Chondrocyte (in vitro differentiated cells): ENCODE data around the gene CFAP45. TPM values are rescaled to one million over a fixed set of nuclear protein-coding genes. Genes with fewer than 3 reads are reported as not detected.
A peak's percentile ranks its signal among the peaks of the same experiment; 100 is the strongest.

Experiments used
- DNase-seq: peaks from one replicate; pipeline ENCODE4 v3.0.0; 2021; ENCODE audit warnings: mixed read lengths, low spot score
- H3K27ac Mint-ChIP-seq: one replicate; pipeline ENCODE4 v1.8.0; 2021; ENCODE audit warnings: mild to moderate bottlenecking, moderate library complexity, mixed read lengths; ENCODE audit not compliant: unreplicated experiment
- H3K27me3 Mint-ChIP-seq: 2 replicates; pipeline ENCODE4 v1.8.0; 2021; ENCODE audit warnings: low read depth, mixed read lengths
- H3K36me3 Mint-ChIP-seq: 2 replicates; pipeline ENCODE4 v1.8.0; 2021; ENCODE audit warnings: low read depth, mixed read lengths
- H3K4me1 Mint-ChIP-seq: 2 replicates; pipeline ENCODE4 v1.8.0; 2021; ENCODE audit warnings: low read depth, mild to moderate bottlenecking, mixed read lengths
- H3K4me3 Mint-ChIP-seq: one replicate; pipeline ENCODE4 v1.8.0; 2021; ENCODE audit warnings: mild to moderate bottlenecking, moderate library complexity, mixed read lengths; ENCODE audit not compliant: unreplicated experiment
- H3K9me3 Mint-ChIP-seq: 2 replicates; pipeline ENCODE4 v1.8.0; 2021; ENCODE audit warnings: low read depth, mixed read lengths
- total RNA-seq: library from RNA; stranded (reverse); gene quantifications from 3 replicates; pipeline ENCODE4 v1.2.1, GENCODE V29; 2021
- TF ChIP-seq, protein P1 (sequence below): fragments of 200-600 bp; sonication (generic); IDR thresholded peaks from 2 replicates; pipeline ENCODE4 v1.5.0; 2021; ENCODE audit warnings: antibody characterized with exemption, mild to moderate bottlenecking, moderate library complexity

CFAP45 gene
- total RNA-seq, 1 donor from 2014 or later: 0.37 TPM

DNA sequence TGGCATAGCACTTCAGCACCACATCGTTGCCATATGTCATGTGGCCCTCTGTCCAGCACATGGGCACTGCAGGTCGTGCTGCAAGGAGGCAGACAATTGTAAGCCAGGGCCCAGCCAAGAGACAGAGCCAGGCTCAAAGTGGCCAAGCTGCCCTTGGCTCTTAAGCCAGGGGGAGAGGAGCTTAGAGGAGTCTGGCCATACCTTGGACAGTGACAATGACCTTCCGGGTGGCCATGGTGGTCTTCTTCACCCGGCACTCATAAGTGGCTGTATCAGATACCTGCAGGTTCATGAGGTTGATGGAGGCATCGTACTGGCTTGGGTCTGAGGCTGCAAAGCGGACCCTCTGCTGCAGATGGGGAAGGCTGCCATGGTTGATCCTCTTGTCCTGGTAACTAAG is 42.1 kb downstream of the CFAP45 start:
- Mint-ChIP-seq H3K9me3 (no peaks in the 10 kb centered on the region), H3K27me3 (no peaks in the 10 kb centered on the region), H3K4me1 (peaks cover 17% of the 10 kb centered on the region), H3K27ac (no peak overlapping the region), H3K4me3 (no peak overlapping the region), H3K36me3 (no peaks in the 10 kb centered on the region)
- TF ChIP-seq, protein P1, sequence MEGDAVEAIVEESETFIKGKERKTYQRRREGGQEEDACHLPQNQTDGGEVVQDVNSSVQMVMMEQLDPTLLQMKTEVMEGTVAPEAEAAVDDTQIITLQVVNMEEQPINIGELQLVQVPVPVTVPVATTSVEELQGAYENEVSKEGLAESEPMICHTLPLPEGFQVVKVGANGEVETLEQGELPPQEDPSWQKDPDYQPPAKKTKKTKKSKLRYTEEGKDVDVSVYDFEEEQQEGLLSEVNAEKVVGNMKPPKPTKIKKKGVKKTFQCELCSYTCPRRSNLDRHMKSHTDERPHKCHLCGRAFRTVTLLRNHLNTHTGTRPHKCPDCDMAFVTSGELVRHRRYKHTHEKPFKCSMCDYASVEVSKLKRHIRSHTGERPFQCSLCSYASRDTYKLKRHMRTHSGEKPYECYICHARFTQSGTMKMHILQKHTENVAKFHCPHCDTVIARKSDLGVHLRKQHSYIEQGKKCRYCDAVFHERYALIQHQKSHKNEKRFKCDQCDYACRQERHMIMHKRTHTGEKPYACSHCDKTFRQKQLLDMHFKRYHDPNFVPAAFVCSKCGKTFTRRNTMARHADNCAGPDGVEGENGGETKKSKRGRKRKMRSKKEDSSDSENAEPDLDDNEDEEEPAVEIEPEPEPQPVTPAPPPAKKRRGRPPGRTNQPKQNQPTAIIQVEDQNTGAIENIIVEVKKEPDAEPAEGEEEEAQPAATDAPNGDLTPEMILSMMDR: no peak
- no peak for DNase-seq

DNA sequence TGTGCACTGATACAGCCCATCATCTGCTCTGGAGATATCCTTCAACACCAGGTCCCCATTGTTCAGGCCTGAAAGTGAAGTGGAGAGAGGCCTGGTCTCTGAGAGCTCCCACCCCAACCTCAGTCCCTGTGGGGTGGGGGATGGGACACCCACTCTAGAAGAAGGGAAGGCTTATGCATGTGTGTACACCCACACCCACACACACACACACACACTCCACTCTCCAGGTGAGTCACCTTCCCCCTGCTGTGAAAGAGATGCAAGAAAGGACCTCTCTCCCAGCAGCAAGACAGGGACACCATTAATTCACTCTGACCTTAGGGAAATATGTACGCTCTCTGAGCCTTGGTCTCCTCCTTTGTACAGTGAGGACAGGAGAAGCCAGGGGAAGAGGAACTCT is 43.4 kb downstream of the CFAP45 start:
- Mint-ChIP-seq H3K27me3 (no peaks in the 10 kb centered on the region), H3K9me3 (no peaks in the 10 kb centered on the region), H3K4me3 (no peak overlapping the region), H3K4me1 (peaks cover 17% of the 10 kb centered on the region), H3K36me3 (no peaks in the 10 kb centered on the region), H3K27ac (no peak overlapping the region)
- TF ChIP-seq, protein P1: no peak
- DNase-seq: no peak

DNA sequence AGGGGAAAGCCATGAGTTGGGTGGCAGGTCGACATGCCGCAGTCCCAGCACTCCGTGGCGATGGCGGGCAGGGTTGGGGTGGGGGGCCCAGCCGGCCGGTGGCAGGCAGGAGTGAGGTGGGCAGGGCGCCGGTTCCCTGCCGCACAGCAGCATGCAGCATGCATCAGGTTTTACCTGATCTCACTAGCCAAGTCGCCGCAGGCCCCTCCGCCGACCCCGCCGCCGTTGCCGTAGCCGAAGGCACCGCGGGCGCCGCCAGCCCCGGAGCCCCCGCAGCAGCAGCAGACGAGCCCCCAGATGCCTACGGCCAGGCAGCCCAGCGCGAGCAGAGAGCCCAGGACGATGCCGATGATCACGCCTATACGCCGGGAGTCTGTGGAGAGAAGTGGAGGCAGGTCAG is 44.3 kb downstream of the CFAP45 start:
- Mint-ChIP-seq H3K27ac (no peak overlapping the region), H3K27me3 (no peaks in the 10 kb centered on the region), H3K4me3 (peak overlapping the region; percentile 83), H3K4me1 (peaks cover 17% of the 10 kb centered on the region), H3K9me3 (no peaks in the 10 kb centered on the region), H3K36me3 (no peaks in the 10 kb centered on the region)
- TF ChIP-seq, protein P1: no peak
- DNase-seq: no peak

DNA sequence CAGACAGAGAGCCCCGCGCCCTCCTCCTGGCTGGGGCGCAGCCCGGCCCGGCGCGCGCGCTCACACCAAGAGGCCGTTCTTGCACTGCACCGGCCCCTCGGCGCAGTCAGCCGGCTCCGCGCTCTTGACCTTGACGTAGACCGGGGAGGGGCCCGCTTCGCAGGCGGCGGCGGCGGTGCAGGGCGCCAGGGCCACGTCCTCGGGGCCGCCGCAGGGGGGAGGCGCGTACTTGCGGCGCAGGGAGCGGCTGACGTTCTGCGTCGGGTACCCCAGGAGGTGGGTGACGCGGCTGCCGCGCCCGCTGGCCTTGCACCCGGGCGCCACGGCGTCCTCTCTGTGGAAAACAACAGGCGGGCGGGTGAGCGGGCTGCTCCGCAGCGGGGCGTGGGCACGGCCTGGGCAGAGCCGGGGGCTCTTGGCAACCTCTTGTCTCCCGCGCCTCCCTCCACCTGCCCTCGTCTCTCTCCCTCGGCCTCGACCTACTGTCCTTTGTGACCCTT is 45.2 kb downstream of the CFAP45 start:
- DNase-seq: no peak
- no peaks in the 10 kb centered on the region for H3K36me3 Mint-ChIP-seq
- no peaks in the 10 kb centered on the region for H3K9me3 Mint-ChIP-seq
- H3K4me1 Mint-ChIP-seq: peaks cover 22% of the 10 kb centered on the region
- peak overlapping the region; percentile 76 for H3K27ac Mint-ChIP-seq
- TF ChIP-seq, protein P1: peak; percentile 7
- no peaks in the 10 kb centered on the region for H3K27me3 Mint-ChIP-seq
- H3K4me3 Mint-ChIP-seq: peak overlapping the region; percentile 83

DNA sequence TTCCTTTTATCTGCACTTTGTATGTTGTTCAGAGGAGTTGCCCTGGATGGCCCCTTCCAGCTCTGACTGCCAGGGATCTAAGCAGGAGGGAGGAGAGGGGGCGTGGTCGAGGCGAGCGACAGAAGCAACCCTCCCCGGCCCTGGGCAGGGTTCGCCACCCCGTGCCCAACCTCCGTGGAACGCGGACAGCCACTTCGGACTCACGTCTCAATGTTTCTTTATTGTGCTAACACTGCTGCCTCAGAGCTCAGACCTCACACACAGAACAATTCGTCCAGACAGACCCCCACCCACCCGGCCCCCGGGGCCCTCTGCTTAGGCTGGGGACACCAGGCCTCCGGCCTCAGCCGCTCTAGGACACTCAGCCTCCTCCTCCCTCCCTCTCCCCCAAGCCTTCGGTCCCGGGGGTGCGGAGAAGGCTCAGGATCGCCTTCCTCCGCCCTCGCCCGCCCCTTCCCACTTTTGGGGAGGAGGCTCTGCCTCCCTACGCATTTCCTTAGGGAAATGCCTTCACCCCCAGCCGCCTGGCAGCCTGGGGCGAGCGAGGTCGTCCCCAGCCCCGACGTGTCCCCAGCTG is 45.8 kb downstream of the CFAP45 start:
- DNase-seq: no peak
- Mint-ChIP-seq H3K9me3 (peaks cover under 1% of the 10 kb centered on the region), H3K4me3 (peak overlapping the region; percentile 83), H3K27ac (peak overlapping the region; percentile 89), H3K4me1 (peaks cover 24% of the 10 kb centered on the region), H3K27me3 (no peaks in the 10 kb centered on the region), H3K36me3 (no peaks in the 10 kb centered on the region)
- TF ChIP-seq, protein P1: no peak
